Kidney capillary endothelial cell (primary cell): Measurements from ENCODE around the gene EMID1.
"Not testable (repeated sequence)": the region's sequence is repeated elsewhere in the genome, so short reads cannot be mapped to it uniquely, and the experiment has no call there.

Experiments used
- DNase-seq: peaks from one replicate; pipeline ENCODE4 v3.0.0-alpha.2; 2018; ENCODE audit warnings: low spot score

The EMID1 gene

DNA sequence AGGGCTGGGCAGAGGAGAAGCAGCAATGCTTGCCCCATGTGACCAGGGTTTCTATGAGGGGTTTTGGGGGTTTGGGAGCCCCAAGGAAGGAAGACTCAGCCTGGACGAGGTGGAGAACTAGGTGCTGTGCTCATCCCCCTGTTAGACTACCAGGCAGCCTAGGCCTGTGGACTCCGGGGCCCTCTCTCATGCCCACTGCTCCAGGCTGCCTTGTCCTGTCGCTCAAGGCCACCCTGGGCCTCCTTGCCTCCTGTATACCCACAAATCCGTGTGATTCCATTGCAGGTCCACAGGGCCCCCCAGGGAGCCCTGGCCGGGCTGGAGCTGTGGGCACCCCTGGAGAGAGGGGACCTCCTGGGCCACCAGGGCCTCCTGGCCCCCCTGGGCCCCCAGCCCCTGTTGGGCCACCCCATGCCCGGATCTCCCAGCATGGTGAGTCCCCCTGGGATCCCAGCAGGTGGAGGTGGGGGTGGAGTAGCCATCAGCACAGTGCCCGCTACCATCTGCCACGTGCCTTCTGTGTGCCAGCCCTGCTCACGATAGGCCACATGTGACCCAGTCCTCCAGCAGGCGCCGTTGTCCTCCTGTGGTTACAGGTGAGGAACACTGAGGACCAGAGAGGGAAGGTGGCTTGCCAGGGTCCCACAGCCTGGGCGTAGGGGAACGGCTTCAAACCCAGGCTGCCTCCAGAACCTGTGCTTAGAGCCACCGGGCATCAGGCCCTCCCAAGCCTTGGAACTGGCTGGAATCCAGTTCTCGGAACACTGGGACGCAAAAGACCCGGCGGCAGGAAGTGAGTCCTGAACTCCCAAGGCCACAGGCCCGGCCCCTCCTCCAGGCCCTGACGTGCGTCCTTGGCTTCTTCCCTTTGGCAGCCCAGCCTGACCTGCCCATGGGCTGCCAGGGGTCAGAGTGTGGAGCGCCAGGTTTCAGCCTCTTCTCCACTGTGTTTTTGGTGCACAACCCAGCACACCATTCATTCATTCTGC lies 26.6 kb downstream of the EMID1 start:
- DNase-seq, result peak; percentile 48

DNA sequence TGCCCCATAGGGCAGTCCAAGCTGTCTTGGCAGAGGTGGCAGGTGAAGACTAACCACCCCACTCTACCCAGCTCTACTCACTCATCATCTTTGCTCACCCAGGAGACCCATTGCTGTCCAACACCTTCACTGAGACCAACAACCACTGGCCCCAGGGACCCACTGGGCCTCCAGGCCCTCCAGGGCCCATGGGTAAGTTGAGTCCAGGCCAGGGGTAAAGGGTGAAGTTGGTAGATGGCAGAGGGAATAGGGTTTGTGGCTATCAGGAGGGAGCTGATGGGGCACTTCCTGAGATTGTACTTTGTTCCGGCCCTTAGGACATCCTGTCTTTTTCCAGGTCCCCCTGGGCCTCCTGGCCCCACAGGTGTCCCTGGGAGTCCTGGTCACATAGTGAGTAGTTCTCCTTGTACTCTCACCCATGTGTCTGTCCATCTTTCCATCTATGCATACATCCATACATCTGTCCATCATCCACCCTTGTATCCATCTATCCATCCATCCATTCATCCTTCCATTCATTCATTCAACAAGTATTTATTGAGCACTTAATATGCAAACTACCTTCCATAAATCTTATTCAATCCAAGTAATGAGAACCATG lies 27.7 kb downstream of the EMID1 start:
- DNase-seq, result no peak

DNA sequence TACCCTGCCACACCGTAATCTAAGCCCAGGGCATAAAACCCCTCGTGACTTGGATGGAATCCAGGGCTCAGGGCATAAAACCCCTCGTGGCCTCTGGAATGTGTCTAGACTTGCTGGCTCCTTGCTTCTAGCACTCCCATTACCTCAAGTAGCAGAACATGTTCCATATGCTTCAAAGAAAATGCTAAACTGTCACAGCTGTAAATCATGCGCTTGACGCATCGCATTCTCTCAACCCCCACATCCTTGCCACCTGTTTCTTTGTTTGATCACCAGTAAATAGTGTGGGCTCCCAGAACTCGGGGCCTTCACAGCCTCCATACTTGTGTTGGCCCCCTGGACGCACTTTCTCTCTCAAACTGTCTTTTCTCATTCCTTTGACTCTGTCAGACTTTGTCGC lies 34.8 kb downstream of the EMID1 start:
- DNase-seq, result not testable (repeated sequence)

GRCh38 chr22:29243874-29244446 lies 38.3 kb downstream of the EMID1 start:
- DNase-seq, result no peak

- DNase-seq, result no peak
Observed at GRCh38 chr22:29244785-29245625, 39.3 kb downstream of the EMID1 start.

DNA sequence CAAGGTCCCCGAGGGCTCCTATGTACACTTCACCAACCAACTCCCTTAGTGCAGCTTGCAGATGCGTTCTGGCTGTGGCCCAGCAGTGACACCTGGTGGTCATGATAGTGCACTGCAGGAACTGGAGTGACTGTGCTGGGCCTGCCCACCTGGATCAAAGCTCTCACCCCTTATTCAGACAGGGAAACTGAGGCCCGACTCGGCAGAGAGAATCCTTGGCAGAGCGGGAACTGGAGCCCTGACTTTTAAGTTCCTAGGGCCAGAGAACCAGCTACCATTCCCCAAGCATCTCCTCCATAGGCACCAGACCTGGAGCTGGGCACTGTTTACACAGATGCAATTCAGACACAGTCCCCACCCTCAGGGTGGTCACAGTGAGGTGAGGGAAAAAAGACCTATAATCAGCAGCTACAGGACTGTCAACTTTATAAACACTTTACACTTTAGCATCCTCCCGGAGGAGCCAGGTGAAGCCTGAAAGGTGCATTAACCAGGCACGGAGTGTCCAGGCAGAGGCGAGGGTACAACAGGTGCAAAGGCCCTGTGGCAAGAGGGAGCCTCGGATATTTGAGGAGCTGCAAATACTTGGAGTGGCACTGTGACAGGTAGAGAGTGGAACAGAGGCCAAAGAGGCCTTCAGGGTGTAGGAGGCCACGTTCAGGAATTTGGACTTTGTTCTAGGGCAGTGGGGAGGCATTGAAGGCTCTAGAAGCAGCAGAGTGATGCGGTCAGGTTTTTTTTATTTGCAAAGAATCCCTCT lies 40.1 kb downstream of the EMID1 start:
- peak; percentile 59 for DNase-seq

DNA sequence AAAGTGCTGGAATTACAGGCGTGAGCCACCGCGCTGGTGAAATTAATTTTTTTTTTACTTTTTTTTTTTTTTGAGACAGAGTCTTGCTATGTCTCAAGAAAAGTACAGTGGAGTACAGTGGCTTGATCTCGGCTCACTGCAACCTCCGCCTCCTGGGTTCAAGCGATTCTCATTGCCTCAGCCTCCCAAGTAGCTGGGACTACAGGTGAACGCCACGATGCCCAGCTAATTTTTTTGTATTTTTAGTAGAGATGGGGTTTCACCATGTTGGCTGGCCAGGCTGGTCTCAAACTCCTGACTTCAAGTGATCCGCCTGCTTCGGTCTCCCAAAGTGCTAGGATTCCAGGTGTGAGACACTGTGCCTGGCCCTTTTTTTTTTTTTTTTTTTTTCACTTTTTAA lies 42.2 kb downstream of the EMID1 start:
- not testable (repeated sequence) for DNase-seq

DNA sequence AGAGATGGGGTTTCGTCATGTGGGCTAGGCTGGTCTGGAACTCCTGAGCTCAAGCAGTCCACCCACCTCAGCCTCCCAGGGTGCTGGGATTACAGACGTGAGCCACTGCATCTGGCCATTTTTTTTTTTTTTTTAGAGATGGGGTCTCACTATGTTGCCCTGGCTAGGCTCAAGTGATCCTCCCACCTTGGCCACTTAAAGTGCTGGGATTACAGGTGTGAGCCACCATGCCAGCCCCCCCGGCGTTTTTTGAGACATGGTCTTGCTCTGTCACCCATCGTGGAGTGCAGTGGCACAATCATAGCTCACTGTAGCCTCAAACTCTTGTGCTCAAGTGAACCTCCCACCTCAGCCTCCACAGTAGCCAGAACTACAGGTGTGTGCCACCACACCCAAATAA lies 45.6 kb downstream of the EMID1 start:
- DNase-seq, result no peak

DNA sequence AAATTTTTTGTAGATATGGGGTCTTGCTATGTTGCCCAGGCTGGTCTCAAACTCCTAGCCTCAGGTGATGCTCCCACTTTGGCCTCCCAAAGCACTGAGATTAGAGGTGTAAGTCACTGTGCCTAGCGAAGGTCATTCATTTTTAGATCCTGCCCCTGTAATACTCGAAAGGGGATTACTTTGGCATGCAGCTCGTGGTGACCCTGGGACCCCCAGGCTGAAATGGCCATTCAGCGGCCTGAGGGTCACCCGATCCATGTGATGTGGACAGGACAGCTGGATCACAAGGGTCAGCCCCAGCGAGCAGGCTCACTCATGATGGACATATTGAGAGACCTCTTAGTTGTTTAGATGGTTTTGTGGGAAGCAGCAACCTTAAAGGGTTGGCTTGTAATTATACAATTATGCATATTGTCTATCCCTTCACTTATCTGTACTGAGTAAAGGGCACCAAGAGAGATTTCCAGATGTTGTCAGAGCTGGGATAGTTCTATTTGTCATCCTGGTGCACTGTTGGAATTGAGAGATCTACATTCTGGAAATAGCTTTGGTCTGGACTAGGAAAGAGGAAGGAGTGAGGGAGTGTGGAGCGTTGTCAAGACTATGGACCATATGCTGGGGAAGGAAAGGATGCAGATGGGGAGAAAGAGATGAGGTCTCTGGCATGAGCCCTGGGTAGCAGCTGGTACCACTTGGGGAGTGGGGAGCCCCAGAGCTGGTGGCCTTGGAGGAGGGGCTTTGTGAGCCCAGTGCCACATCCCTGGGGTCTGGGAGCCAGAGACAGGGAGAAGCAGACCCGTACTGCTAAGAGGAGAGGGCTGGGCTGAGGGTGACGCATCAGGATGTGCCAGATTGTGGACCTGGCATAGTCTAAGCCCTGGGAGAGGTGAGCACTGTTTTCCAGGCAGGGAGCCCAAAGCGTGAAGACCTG lies 46.5 kb downstream of the EMID1 start:
- no peak for DNase-seq

GRCh38 chr22:29253561-29254285 lies 48.0 kb downstream of the EMID1 start:
- DNase-seq, result no peak

DNA sequence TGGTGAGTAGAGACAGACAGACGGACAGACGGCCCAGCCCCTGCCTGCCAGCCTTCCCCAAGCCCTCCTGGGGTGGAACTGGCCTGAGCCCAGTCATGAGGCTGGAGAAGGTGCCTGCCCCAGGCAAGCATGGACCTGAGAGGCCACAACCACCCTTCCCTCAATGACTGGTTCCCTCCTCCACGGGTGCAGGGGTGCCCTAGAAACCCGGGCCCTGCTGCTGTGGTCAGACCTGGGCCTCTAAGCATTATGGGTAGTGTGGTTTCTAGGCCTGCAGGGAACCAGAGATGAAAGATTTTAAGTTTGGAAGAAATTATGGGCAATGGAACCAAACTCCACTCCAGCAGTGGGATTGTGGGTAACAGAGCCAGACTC lies 48.6 kb downstream of the EMID1 start:
- no peak for DNase-seq

GRCh38 chr22:29255064-29255621 lies 49.4 kb downstream of the EMID1 start:
- no peak for DNase-seq

- DNase-seq, result no peak
Observed at GRCh38 chr22:29256606-29257325, 51.1 kb downstream of the EMID1 start.

- DNase-seq, result no peak
Observed at GRCh38 chr22:29257751-29258181, 52.1 kb downstream of the EMID1 start.

- DNase-seq, result no peak
Observed at GRCh38 chr22:29258407-29259252, 52.9 kb downstream of the EMID1 start.

DNA sequence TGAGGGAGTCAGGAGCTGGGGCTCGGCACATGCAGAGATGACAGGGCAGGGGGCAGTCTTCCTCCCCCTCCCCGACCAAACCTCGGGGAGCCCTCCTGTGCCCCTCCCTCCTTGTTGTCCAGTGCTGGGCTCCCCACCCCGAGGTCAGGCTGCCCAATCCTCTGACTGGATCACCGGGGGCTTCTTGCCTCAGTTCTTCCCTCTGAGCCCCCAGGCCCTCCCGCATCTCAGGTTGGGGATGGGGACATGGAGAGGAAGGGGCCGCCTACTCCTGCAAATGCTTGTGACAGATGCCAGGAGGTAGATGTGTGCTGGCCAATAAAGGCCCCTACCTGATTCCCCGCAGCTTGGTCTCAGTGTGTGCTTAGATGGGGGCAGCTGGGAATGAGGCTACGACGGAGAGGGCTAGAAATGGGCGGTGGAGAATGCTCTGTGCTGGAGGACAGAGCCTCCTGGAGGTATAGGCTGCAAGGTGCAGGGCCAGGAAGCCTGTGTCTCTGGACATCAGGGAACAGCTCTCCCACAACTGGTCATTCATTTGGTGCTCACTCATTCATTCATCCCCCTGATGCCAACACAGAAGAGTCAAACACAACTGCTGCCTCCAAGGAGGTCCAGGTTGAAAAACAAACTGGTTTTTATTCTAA lies 53.7 kb downstream of the EMID1 start:
- no peak for DNase-seq

GRCh38 chr22:29260031-29260560 lies 54.4 kb downstream of the EMID1 start:
- DNase-seq, result no peak
